AG04449 (cell line): ENCODE data around the gene LRRC37A3.
"Not testable (repeated sequence)": the region's sequence is repeated elsewhere in the genome, so short reads cannot be mapped to it uniquely, and the experiment has no call there.

Experiments used
- CTCF ChIA-PET: fragments of 350-600 bp; formaldehyde crosslinking; extraction: SDS; loops from one replicate; lab custom pipeline; 2021; ENCODE audit warnings: antibody characterized with exemption; lab: Yijun Ruan, JAX
- POLR2A ChIA-PET: fragments of 400-600, 350-600 bp; formaldehyde crosslinking; extraction: SDS; loops from one replicate; lab custom pipeline; 2020; ENCODE audit warnings: antibody characterized with exemption, inconsistent platforms; lab: Yijun Ruan, JAX
- DNase-seq: peaks from one replicate; pipeline ENCODE4 v3.0.0-alpha.2; 2010; ENCODE audit warnings: low read depth, low spot score
- H3K4me3 ChIP-seq: 2 replicates; pipeline ENCODE4 v1.5.1; 2011; ENCODE audit warnings: low read depth, mild to moderate bottlenecking, control low read depth, low read length
- CTCF ChIP-seq: IDR thresholded peaks from one replicate; pipeline ENCODE4 v1.5.1; 2011; ENCODE audit warnings: mild to moderate bottlenecking, moderate library complexity, low read length, control low read depth, inconsistent platforms; ENCODE audit not compliant: insufficient read depth; ENCODE audit errors: missing control alignments

The LRRC37A3 gene

GRCh38 chr17:64938925-64939474, 19.7 kb upstream of the LRRC37A3 start:
- POLR2A ChIA-PET: no interaction called here
- peak; percentile 67 for TF ChIP-seq CTCF
- no peak for DNase-seq

GRCh38 chr17:64938290-64938689, 19.0 kb upstream of the LRRC37A3 start:
- no peak for TF ChIP-seq CTCF
- ChIA-PET CTCF (interaction anchor here (0.6 to 2.8 kb wide), 7 partner anchors 14 to 517 kb away, joined by 3 to 14 read pairs (median 3); partner anchors contain the start of gene LRRC37A3), POLR2A (no interaction called here)
- DNase-seq: no peak
- no peak overlapping the region for H3K4me3 ChIP-seq

More at GRCh38 chr17:64938925-64939474, 19.7 kb upstream of the LRRC37A3 start:
- CTCF ChIA-PET: interaction anchor here (0.6 to 2.8 kb wide), 13 partner anchors 12 to 518 kb away, joined by 3 to 14 read pairs (median 3); partner anchors contain the start of gene LRRC37A3
- H3K4me3 ChIP-seq: no peak overlapping the region

GRCh38 chr17:64936117-64936516, 16.8 kb upstream of the LRRC37A3 start:
- POLR2A ChIA-PET: no interaction called here
- TF ChIP-seq CTCF: no peak
- CTCF ChIA-PET: interaction anchor here (1.5 kb wide), 1 partner anchor 17 kb away, joined by 4 read pairs; the partner anchor contains the start of gene LRRC37A3

GRCh38 chr17:64934284-64934778, 15.1 kb upstream of the LRRC37A3 start:
- DNase-seq, POLR2A ChIA-PET, CTCF ChIA-PET, H3K4me3 ChIP-seq: not testable (repeated sequence)

More at GRCh38 chr17:64936117-64936516, 16.8 kb upstream of the LRRC37A3 start:
- DNase-seq: no peak
- H3K4me3 ChIP-seq: no peak overlapping the region

DNA sequence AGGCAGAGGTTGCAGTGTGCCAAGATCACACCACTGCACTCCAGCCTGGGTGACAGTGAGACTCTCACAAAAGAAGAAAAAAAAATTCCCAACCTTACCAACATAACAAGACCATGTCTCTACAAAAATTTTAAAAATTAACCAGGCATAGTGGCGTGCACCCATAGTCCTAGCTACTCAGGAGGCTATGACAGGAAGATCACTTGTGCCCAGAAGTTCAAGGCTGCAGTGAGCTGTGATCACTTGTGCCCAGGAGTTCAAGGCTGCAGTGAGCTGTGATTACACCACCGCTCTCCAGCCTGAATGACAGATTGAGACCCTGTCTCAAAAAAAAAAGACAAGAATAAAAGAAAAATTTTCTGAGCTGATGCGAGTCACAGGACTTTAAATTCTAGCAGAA, 13.6 kb upstream of the LRRC37A3 start:
- CTCF ChIA-PET: interaction anchor here (1.1 kb wide), 1 partner anchor 29 kb away, joined by 3 read pairs; no protein-coding TSS in a partner anchor

GRCh38 chr17:64930374-64930773, 11.1 kb upstream of the LRRC37A3 start:
- POLR2A ChIA-PET: not testable (repeated sequence)

More for the DNA sequence above, 13.6 kb upstream of the LRRC37A3 start:
- DNase-seq, POLR2A ChIA-PET, H3K4me3 ChIP-seq: not testable (repeated sequence)

DNA sequence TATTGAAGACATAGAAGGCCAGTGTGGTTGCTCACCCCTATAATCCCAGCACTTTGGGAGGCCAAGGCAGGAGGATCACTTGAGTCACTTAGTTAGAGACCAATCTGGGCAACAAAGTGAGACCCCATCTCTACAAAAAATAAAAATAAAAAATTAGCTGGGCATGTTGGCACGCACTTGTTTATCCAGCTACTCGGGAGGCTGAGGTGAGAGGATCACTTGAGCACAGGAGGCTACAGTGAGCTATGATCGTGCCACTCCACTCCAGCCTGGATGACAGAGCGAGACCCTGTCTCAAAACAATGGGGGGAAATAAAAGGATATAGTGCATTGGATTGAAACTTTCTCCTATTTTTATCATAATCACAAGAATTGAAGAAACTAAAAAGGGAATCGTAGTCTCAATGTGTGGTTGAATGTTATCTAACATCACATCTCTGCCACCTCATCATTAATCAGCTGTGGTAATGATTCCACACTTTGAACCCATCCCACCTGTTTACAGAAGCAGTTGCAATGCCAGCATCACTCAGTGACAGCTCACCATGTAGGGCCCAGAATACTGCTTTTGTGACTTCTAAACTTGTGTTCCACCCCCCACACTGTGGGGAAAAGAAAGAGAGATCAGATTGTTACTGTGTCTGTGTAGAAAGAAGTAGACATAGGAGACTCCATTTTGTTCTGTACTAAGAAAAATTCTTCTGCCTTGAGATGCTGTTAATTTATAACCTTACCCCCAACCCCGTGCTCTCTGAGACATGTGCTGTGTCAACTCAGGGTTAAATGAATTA, 10.3 kb upstream of the LRRC37A3 start:
- CTCF ChIA-PET: interaction anchor here (1.3 kb wide), 1 partner anchor 14 kb away, joined by 5 read pairs; no protein-coding TSS in a partner anchor
- DNase-seq, POLR2A ChIA-PET, H3K4me3 ChIP-seq: not testable (repeated sequence)

More at GRCh38 chr17:64930374-64930773, 11.1 kb upstream of the LRRC37A3 start:
- H3K4me3 ChIP-seq, DNase-seq: not testable (repeated sequence)
- CTCF ChIA-PET: interaction anchor here (1.3 kb wide), 1 partner anchor 13 kb away, joined by 5 read pairs; no protein-coding TSS in a partner anchor

DNA sequence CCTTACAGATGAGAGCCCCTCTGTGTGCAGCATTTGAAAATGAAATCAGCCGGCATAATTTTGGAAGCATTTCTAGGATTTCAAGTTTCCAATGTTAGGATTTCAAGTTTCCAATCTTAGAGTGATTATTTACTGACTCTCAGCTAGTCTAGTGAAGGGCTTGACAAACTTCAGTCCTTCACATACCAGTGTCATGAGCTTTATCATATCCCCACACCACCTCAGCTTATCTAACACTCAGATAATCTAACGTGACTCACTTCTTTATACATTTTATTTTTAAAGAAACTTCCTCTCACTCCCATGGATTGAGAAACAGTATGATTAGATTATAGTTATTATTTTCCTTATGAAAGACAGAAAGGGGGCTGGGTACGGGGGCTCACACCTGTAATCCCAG, 9.4 kb upstream of the LRRC37A3 start:
- POLR2A ChIA-PET, H3K4me3 ChIP-seq, DNase-seq: not testable (repeated sequence)
- CTCF ChIA-PET: interaction anchor here (0.9 kb wide), 1 partner anchor 1236 kb away, joined by 3 read pairs; no protein-coding TSS in a partner anchor
